NCI-H2081 (cell line): ENCODE results near the gene NEGR1.

Experiments
- DNase-seq, 2 experiments: peaks; one replicate each; lab custom pipeline; 2025; lab: John Stamatoyannopoulos, UW

The NEGR1 gene

GRCh38 chr1:71371581-71371980, 910.8 kb downstream of the NEGR1 start:
- no peak for DNase-seq

- no peak for DNase-seq
These were observed 918.1 kb downstream of the NEGR1 start for GRCh38 chr1:71364236-71364635.

- no peak for DNase-seq
These were observed 919.6 kb downstream of the NEGR1 start for GRCh38 chr1:71362691-71363090.

GRCh38 chr1:71362076-71362475, 920.3 kb downstream of the NEGR1 start:
- no peak for DNase-seq

GRCh38 chr1:71357708-71358107, 924.6 kb downstream of the NEGR1 start:
- DNase-seq = no peak

GRCh38 chr1:71351438-71351837, 930.9 kb downstream of the NEGR1 start:
- DNase-seq = no peak

- no peak for DNase-seq
These were observed 931.5 kb downstream of the NEGR1 start for GRCh38 chr1:71350805-71351204.

- no peak for DNase-seq
These were observed 932.0 kb downstream of the NEGR1 start for GRCh38 chr1:71350330-71350729.
